ENCODE results near the gene ACSF3.
"Not testable (repeated sequence)": the region's sequence is repeated elsewhere in the genome, so short reads cannot be mapped to it uniquely, and the experiment has no call there.

The ACSF3 gene

DNA sequence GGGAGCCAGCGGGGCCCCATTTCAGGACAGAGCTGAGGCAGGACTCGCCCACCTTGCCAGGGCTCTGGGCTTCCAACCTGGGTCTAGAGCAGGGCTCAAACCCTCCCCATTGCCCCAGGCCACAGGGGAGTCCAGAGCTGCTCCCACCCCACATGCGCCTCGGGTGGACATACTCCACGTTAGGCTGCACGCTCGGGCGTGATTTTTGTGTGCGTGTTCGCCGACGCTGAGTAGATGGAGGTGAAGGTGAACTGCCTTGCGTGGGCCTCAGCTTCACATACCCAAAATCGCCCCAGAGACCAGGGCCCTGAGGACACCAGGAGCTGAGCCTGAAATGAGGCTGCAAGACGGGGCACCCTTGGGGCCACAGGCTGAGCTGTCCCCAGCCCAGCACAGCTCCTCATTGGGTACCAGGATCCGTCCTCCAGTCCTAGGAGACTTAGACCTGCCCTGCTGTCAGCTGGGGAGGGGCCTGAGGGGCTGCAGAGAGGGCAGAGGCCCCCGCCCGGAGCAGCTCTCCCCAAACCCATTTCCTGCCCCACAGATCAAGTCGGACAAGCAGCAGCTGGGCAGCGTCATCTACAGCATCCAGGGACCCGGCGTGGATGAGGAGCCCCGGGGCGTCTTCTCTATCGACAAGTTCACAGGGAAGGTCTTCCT lies 86.1 kb downstream of the ACSF3 start:
- Histone ChIP-seq H3K36me3 (ENCODE audit: control insufficient read depth in 2 of 2, insufficient read depth in 2 of 2, low read length in 2 of 2) (no peaks in the 10 kb centered on the region), H3K27ac (ENCODE audit: low read depth in 2 of 2, low read length in 2 of 2) (no peak overlapping the region), H3K4me3 (ENCODE audit: low read length in 2 of 2) (no peak overlapping the region), H3K9ac (ENCODE audit: low read depth in 1 of 2, low read length in 2 of 2) (no peak overlapping the region), H3K4me1 (ENCODE audit: control insufficient read depth in 2 of 2, insufficient read depth in 2 of 2, low read length in 2 of 2) (no peaks in the 10 kb centered on the region), H3K27me3 (ENCODE audit: control insufficient read depth in 2 of 2, insufficient read depth in 2 of 2, low read length in 2 of 2) (peaks cover 0 to 5% of the 10 kb centered on the region in 2 donors), H3K9me3 (ENCODE audit: control insufficient read depth in 2 of 2, low read length in 2 of 2) (no peaks in the 10 kb centered on the region)

DNA sequence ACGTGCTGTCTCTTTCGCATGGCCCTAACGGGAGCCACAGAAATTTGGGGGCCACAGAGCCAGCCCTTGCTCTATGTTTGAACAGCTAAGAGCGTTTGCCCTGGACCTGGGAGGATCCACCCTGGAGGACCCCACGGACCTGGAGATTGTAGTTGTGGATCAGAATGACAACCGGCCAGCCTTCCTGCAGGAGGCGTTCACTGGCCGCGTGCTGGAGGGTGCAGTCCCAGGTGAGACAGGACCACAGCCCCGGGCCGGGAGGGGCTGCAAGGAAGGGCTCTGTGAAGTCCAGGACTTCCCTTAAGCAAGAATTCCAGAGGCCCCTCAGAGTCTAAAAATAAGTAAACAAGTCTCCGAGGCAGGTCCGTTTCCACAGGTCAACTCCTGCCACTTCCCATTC lies 89.8 kb downstream of the ACSF3 start:
- no peak overlapping the region for H3K27ac ChIP-seq (ENCODE audit: low read depth in 2 of 2, low read length in 2 of 2)
- H3K9ac ChIP-seq (ENCODE audit: low read depth in 1 of 2, low read length in 2 of 2), result no peak overlapping the region
- no peaks in the 10 kb centered on the region for H3K4me1 ChIP-seq (ENCODE audit: control insufficient read depth in 2 of 2, insufficient read depth in 2 of 2, low read length in 2 of 2)
- H3K36me3 ChIP-seq (ENCODE audit: control insufficient read depth in 2 of 2, insufficient read depth in 2 of 2, low read length in 2 of 2), result no peaks in the 10 kb centered on the region
- peaks cover 0 to 2% of the 10 kb centered on the region in 2 donors for H3K27me3 ChIP-seq (ENCODE audit: control insufficient read depth in 2 of 2, insufficient read depth in 2 of 2, low read length in 2 of 2)
- H3K9me3 ChIP-seq (ENCODE audit: control insufficient read depth in 2 of 2, low read length in 2 of 2), result no peaks in the 10 kb centered on the region
- H3K4me3 ChIP-seq (ENCODE audit: low read length in 2 of 2), result no peak overlapping the region

DNA sequence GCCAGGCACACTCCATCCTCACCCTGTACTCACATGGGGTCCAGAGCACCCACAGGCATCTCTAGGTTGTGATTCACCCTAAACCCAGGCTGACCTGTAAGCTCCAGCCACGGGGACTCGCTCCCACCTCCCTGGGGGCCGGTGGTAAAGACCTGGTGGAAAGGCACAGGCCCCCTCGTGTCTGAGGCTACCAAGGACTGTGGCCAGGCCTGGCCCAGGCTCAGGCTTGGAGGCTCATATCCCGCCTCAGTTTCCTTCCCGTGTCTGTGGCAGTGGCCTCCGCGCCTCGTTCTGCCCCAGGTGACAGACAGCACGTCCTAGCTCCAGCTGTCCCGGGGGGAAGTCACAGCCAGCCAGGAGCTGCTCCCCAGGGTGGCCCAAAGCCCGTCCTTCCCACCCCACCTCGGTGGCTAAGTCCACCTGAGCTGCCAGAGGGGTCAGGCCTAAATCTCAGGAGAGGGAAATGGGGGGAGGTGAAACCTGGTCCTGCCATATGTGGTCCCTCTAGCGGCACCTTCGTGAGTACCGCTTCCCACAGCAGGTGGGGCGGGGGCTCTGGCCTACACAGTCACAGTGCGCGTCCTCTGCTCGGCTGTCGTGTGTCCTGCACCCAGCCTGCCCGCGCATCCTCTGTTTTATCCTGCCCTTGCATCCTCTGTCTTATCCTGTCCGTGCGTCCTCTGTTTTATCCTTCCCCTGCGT lies 90.5 kb downstream of the ACSF3 start:
- Histone ChIP-seq H3K9ac (ENCODE audit: low read depth in 1 of 2, low read length in 2 of 2) (no peak overlapping the region), H3K27me3 (ENCODE audit: control insufficient read depth in 2 of 2, insufficient read depth in 2 of 2, low read length in 2 of 2) (peaks cover 0 to 2% of the 10 kb centered on the region in 2 donors), H3K36me3 (ENCODE audit: control insufficient read depth in 2 of 2, insufficient read depth in 2 of 2, low read length in 2 of 2) (no peaks in the 10 kb centered on the region), H3K4me1 (ENCODE audit: control insufficient read depth in 2 of 2, insufficient read depth in 2 of 2, low read length in 2 of 2) (no peaks in the 10 kb centered on the region), H3K27ac (ENCODE audit: low read depth in 2 of 2, low read length in 2 of 2) (no peak overlapping the region), H3K9me3 (ENCODE audit: control insufficient read depth in 2 of 2, low read length in 2 of 2) (no peaks in the 10 kb centered on the region), H3K4me3 (ENCODE audit: low read length in 2 of 2) (no peak overlapping the region)

DNA sequence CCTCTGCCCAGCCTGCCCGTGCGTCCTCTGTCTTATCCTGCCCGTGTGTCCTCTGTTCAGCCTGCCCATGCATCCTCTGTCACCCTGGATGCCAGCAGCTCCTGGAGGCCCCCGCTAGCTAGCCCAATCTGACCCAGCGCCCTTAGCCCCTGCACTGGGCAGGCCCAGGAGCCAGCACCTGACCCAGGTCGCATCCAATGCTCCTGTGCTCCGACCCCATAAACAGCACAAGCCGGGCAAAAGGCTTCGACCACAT lies 91.0 kb downstream of the ACSF3 start:
- H3K9me3 ChIP-seq (ENCODE audit: control insufficient read depth in 2 of 2, low read length in 2 of 2), result no peaks in the 10 kb centered on the region
- peaks cover 0 to 2% of the 10 kb centered on the region in 2 donors for H3K27me3 ChIP-seq (ENCODE audit: control insufficient read depth in 2 of 2, insufficient read depth in 2 of 2, low read length in 2 of 2)
- H3K9ac ChIP-seq (ENCODE audit: low read depth in 1 of 2, low read length in 2 of 2), result no peak overlapping the region
- H3K36me3 ChIP-seq (ENCODE audit: control insufficient read depth in 2 of 2, insufficient read depth in 2 of 2, low read length in 2 of 2), result no peaks in the 10 kb centered on the region
- H3K27ac ChIP-seq (ENCODE audit: low read depth in 2 of 2, low read length in 2 of 2), result no peak overlapping the region
- no peaks in the 10 kb centered on the region for H3K4me1 ChIP-seq (ENCODE audit: control insufficient read depth in 2 of 2, insufficient read depth in 2 of 2, low read length in 2 of 2)
- no peak overlapping the region for H3K4me3 ChIP-seq (ENCODE audit: low read length in 2 of 2)

DNA sequence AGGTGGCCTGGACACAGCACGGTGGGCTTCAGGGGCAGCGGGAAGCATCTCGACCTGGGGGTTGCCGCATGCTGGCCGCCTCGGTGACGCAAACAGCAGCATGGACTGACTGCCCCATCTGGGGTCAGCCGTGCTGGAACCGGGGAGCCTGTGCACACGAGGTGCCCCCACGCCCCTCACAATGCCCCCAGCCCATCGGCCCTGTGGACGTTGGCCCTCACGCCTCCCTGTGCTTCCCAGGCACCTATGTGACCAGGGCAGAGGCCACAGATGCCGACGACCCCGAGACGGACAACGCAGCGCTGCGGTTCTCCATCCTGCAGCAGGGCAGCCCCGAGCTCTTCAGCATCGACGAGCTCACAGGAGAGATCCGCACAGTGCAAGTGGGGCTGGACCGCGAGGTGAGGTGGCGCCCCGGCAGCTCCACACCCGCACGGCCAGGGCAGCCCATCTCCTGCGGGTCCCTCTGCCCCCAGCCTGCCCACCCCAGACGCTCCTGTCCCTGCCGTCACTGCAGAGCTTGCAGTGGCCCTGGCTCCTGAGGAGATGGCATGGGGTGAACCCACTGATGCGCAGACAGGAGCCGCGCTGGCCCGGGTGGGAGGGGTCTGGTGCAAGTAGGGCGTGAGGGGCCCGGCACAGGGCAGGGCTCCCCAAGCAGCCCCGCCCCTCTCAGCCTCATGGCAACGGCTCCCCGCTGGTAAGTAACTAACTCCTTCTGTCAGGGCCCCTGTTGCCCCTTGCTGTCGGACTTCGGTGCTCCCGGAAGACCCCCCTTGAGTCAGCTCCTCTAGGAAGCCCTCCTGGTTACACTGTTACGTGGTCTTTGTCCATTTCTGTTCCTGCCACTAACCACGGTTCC lies 91.5 kb downstream of the ACSF3 start:
- no peaks in the 10 kb centered on the region for H3K36me3 ChIP-seq (ENCODE audit: control insufficient read depth in 2 of 2, insufficient read depth in 2 of 2, low read length in 2 of 2)
- no peaks in the 10 kb centered on the region for H3K4me1 ChIP-seq (ENCODE audit: control insufficient read depth in 2 of 2, insufficient read depth in 2 of 2, low read length in 2 of 2)
- H3K27ac ChIP-seq (ENCODE audit: low read depth in 2 of 2, low read length in 2 of 2), result no peak overlapping the region
- H3K9ac ChIP-seq (ENCODE audit: low read depth in 1 of 2, low read length in 2 of 2), result no peak overlapping the region
- no peaks in the 10 kb centered on the region for H3K9me3 ChIP-seq (ENCODE audit: control insufficient read depth in 2 of 2, low read length in 2 of 2)
- H3K4me3 ChIP-seq (ENCODE audit: low read length in 2 of 2), result no peak overlapping the region
- peaks cover 0 to 2% of the 10 kb centered on the region in 2 donors for H3K27me3 ChIP-seq (ENCODE audit: control insufficient read depth in 2 of 2, insufficient read depth in 2 of 2, low read length in 2 of 2)

DNA sequence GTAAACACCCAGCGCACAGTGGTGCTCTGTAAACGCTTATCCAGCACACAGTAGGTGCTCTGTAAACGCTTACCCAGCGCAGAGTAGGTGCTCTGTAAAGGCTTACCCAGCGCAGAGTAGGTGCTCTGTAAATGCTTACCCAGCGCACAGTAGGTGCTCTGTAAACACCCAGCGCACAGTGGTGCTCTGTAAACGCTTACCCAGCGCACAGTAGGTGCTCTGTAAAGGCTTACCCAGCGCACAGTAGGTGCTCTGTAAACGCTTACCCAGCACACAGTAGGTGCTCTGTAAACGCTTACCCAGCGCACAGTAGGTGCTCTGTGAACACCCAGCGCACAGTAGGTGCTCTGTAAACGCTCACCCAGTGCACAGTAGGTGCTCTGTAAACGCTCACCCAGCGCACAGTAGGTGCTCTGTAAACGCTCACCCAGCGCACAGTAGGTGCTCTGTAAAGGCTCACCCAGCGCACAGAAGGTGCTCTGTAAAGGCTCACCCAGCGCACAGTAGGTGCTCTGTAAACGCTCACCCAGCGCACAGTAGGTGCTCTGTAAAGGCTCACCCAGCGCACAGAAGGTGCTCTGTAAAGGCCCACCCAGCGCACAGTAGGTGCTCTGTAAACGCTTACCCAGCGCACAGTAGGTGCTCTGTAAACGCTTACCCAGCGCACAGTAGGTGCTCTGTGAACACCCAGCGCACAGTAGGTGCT lies 92.4 kb downstream of the ACSF3 start:
- not testable (repeated sequence) for H3K4me3 ChIP-seq (ENCODE audit: low read length in 2 of 2); H3K27me3 ChIP-seq (ENCODE audit: control insufficient read depth in 2 of 2, insufficient read depth in 2 of 2, low read length in 2 of 2); H3K9me3 ChIP-seq (ENCODE audit: control insufficient read depth in 2 of 2, low read length in 2 of 2); H3K9ac ChIP-seq (ENCODE audit: low read depth in 1 of 2, low read length in 2 of 2); H3K36me3 ChIP-seq (ENCODE audit: control insufficient read depth in 2 of 2, insufficient read depth in 2 of 2, low read length in 2 of 2); H3K27ac ChIP-seq (ENCODE audit: low read depth in 2 of 2, low read length in 2 of 2); H3K4me1 ChIP-seq (ENCODE audit: control insufficient read depth in 2 of 2, insufficient read depth in 2 of 2, low read length in 2 of 2)

DNA sequence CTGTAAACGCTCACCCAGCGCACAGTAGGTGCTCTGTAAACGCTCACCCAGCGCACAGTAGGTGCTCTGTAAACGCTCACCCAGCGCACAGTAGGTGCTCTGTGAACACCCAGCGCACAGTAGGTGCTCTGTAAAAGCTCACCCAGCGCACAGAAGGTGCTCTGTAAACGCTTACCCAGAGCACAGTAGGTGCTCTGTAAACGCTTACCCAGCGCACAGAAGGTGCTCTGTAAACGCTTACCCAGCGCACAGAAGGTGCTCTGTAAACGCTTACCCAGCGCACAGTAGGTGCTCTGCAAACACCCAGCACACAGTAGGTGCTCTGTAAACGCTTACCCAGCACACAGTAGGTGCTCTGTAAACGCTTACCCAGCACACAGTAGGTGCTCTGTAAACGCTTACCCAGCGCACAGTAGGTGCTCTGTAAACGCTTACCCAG lies 93.0 kb downstream of the ACSF3 start:
- H3K4me3 ChIP-seq (ENCODE audit: low read length in 2 of 2); H3K9ac ChIP-seq (ENCODE audit: low read depth in 1 of 2, low read length in 2 of 2); H3K9me3 ChIP-seq (ENCODE audit: control insufficient read depth in 2 of 2, low read length in 2 of 2); H3K27me3 ChIP-seq (ENCODE audit: control insufficient read depth in 2 of 2, insufficient read depth in 2 of 2, low read length in 2 of 2); H3K36me3 ChIP-seq (ENCODE audit: control insufficient read depth in 2 of 2, insufficient read depth in 2 of 2, low read length in 2 of 2); H3K4me1 ChIP-seq (ENCODE audit: control insufficient read depth in 2 of 2, insufficient read depth in 2 of 2, low read length in 2 of 2); H3K27ac ChIP-seq (ENCODE audit: low read depth in 2 of 2, low read length in 2 of 2): not testable (repeated sequence)

DNA sequence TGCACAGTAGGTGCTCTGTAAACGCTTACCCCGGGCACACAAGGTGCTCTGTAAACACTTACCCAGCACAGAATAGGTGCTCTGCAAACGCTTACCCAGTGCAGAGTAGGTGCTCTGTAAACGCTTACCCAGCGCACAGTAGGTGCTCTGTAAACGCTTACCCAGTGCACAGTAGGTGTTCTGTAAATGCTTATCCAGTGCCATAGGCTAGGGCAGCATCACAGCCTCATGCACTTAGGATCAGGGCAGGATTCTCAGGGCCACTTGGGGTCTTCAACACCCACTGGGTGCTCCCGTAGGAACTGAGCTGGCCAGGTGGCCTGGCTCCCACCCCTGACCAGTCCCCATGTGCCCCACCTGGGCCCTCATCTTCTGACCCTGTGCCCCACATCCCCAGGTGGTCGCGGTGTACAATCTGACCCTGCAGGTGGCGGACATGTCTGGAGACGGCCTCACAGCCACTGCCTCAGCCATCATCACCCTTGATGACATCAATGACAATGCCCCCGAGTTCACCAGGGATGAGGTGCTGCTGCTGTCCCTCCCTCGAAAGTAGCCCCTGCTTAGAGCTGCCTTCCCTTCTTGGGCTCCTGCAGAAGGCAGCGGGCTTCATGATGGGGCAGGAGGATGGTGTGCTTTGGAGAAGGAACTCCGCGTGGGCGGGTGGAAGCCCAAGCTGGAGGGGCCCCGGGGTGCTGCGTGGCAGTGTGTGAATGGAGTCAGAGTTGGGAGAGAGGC lies 93.5 kb downstream of the ACSF3 start:
- Histone ChIP-seq H3K9me3 (ENCODE audit: control insufficient read depth in 2 of 2, low read length in 2 of 2) (no peaks in the 10 kb centered on the region), H3K9ac (ENCODE audit: low read depth in 1 of 2, low read length in 2 of 2) (no peak overlapping the region), H3K36me3 (ENCODE audit: control insufficient read depth in 2 of 2, insufficient read depth in 2 of 2, low read length in 2 of 2) (no peaks in the 10 kb centered on the region), H3K27ac (ENCODE audit: low read depth in 2 of 2, low read length in 2 of 2) (no peak overlapping the region), H3K4me3 (ENCODE audit: low read length in 2 of 2) (no peak overlapping the region), H3K27me3 (ENCODE audit: control insufficient read depth in 2 of 2, insufficient read depth in 2 of 2, low read length in 2 of 2) (peaks cover 5 to 7% of the 10 kb centered on the region in 2 donors), H3K4me1 (ENCODE audit: control insufficient read depth in 2 of 2, insufficient read depth in 2 of 2, low read length in 2 of 2) (no peaks in the 10 kb centered on the region)

DNA sequence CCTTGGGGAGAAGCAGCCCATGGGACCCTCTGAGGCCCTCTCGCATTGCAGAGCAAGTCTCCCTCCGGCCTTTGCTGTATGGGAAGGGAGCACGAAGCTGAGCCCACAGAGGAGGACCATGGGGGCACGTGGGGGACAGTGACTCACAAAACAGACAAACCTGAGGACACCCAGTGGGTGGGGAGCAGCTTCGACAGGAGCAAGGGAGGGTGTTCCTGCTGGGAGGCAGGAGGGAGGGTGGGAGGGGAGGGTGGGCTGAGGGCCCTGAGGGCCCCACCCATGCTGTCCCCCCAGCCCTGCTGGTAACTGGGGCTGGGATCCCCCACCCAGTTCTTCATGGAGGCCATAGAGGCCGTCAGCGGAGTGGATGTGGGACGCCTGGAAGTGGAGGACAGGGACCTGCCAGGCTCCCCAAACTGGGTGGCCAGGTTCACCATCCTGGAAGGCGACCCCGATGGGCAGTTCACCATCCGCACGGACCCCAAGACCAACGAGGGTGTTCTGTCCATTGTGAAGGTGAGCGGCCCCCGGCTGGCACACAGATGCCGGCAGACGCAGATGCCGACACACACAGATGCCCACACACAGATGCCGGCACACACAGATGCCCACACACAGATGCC lies 94.2 kb downstream of the ACSF3 start:
- Histone ChIP-seq H3K36me3 (ENCODE audit: control insufficient read depth in 2 of 2, insufficient read depth in 2 of 2, low read length in 2 of 2) (no peaks in the 10 kb centered on the region), H3K27me3 (ENCODE audit: control insufficient read depth in 2 of 2, insufficient read depth in 2 of 2, low read length in 2 of 2) (peaks cover 5 to 7% of the 10 kb centered on the region in 2 donors)

More for the DNA sequence above, 94.2 kb downstream of the ACSF3 start:
- Histone ChIP-seq H3K27ac (ENCODE audit: low read depth in 2 of 2, low read length in 2 of 2) (no peak overlapping the region), H3K4me1 (ENCODE audit: control insufficient read depth in 2 of 2, insufficient read depth in 2 of 2, low read length in 2 of 2) (no peaks in the 10 kb centered on the region), H3K9ac (ENCODE audit: low read depth in 1 of 2, low read length in 2 of 2) (no peak overlapping the region), H3K4me3 (ENCODE audit: low read length in 2 of 2) (no peak overlapping the region), H3K9me3 (ENCODE audit: control insufficient read depth in 2 of 2, low read length in 2 of 2) (no peaks in the 10 kb centered on the region)
